ENCODE data around the gene PNO1. TPM values are rescaled to one million over a fixed set of nuclear protein-coding genes. Genes with fewer than 3 reads are reported as not detected.

PNO1 gene
- total RNA-seq, 1 donor from 2014 or later = 13.2 TPM

GRCh38 chr2:68217729-68218128, 60.0 kb downstream of the PNO1 start:
- H3K36me3 ChIP-seq (ENCODE audit: control insufficient read depth, insufficient read depth, low read length) = no peaks in the 10 kb centered on the region
- no peak overlapping the region for H3K4me3 ChIP-seq (ENCODE audit: low read depth, low read length)
- DNase-seq (ENCODE audit: low read depth) (no peak), FAIRE-seq (no peak)
- no peak for TF ChIP-seq CTCF (IDR thresholded peaks at IDR 0.05; ENCODE audit: insufficient read depth, low read length, severe bottlenecking)
- H3K27me3 ChIP-seq (ENCODE audit: control insufficient read depth, insufficient read depth, low read length) = no peaks in the 10 kb centered on the region

- Histone ChIP-seq H3K36me3 (ENCODE audit: control insufficient read depth, insufficient read depth, low read length) (no peaks in the 10 kb centered on the region), H3K4me3 (ENCODE audit: low read depth, low read length) (no peak overlapping the region), H3K27me3 (ENCODE audit: control insufficient read depth, insufficient read depth, low read length) (no peaks in the 10 kb centered on the region)
- TF ChIP-seq CTCF (IDR thresholded peaks at IDR 0.05; ENCODE audit: insufficient read depth, low read length, severe bottlenecking) = no peak
- no peak for FAIRE-seq
- no peak for DNase-seq (ENCODE audit: low read depth)
Measured at GRCh38 chr2:68218343-68218901, 60.7 kb downstream of the PNO1 start.

GRCh38 chr2:68222287-68222686, 64.6 kb downstream of the PNO1 start:
- no peaks in the 10 kb centered on the region for H3K27me3 ChIP-seq (ENCODE audit: control insufficient read depth, insufficient read depth, low read length)
- no peak overlapping the region for H3K4me3 ChIP-seq (ENCODE audit: low read depth, low read length)
- DNase-seq (ENCODE audit: low read depth) (no peak), FAIRE-seq (no peak)
- H3K36me3 ChIP-seq (ENCODE audit: control insufficient read depth, insufficient read depth, low read length) = no peaks in the 10 kb centered on the region
- no peak for TF ChIP-seq CTCF (IDR thresholded peaks at IDR 0.05; ENCODE audit: insufficient read depth, low read length, severe bottlenecking)

GRCh38 chr2:68223419-68223818, 65.7 kb downstream of the PNO1 start:
- DNase-seq (ENCODE audit: low read depth) (no peak), FAIRE-seq (no peak)
- no peak for TF ChIP-seq CTCF (IDR thresholded peaks at IDR 0.05; ENCODE audit: insufficient read depth, low read length, severe bottlenecking)
- no peaks in the 10 kb centered on the region for H3K27me3 ChIP-seq (ENCODE audit: control insufficient read depth, insufficient read depth, low read length)
- H3K36me3 ChIP-seq (ENCODE audit: control insufficient read depth, insufficient read depth, low read length) = no peaks in the 10 kb centered on the region
- no peak overlapping the region for H3K4me3 ChIP-seq (ENCODE audit: low read depth, low read length)

GRCh38 chr2:68225119-68225632, 67.5 kb downstream of the PNO1 start:
- Histone ChIP-seq H3K36me3 (ENCODE audit: control insufficient read depth, insufficient read depth, low read length) (no peaks in the 10 kb centered on the region), H3K4me3 (ENCODE audit: low read depth, low read length) (no peak overlapping the region), H3K27me3 (ENCODE audit: control insufficient read depth, insufficient read depth, low read length) (no peaks in the 10 kb centered on the region)
- peak; percentile 66 for FAIRE-seq
- DNase-seq (ENCODE audit: low read depth) = peak; percentile 42
- TF ChIP-seq CTCF (IDR thresholded peaks at IDR 0.05; ENCODE audit: insufficient read depth, low read length, severe bottlenecking) = peak; percentile 43

Other genes starting within 250 kb of the PNO1 start
- 16.8 and 20.0 TPM in 2 replicates for gene C1D, start 94.9 kb upstream of the PNO1 start, total RNA-seq
- 19.2 and 26.5 TPM in 2 replicates for gene PPP3R1, start 94.6 kb downstream of the PNO1 start, total RNA-seq
- 0.26 TPM in 1 of 2 replicates, not detected in the other for gene CNRIP1, start 162.1 kb downstream of the PNO1 start, total RNA-seq
- under 0.01 TPM in 1 of 2 replicates, not detected in the other for gene PLEK, start 207.4 kb downstream of the PNO1 start, total RNA-seq